NOMO-1 (cell line): ENCODE results near the gene SORBS1.
"Not testable (repeated sequence)": the region's sequence is repeated elsewhere in the genome, so short reads cannot be mapped to it uniquely, and the experiment has no call there.

ENCODE experiments used
- DNase-seq, 2 experiments: peaks; one replicate each; lab custom pipeline; 2025; ENCODE audit not compliant: unreplicated experiment in 2 of 2; lab: John Stamatoyannopoulos, UW

Gene SORBS1

GRCh38 chr10:95496246-95496911 is 64.8 kb downstream of the SORBS1 start:
- DNase-seq, result no peak

- DNase-seq, result no peak
Observed at GRCh38 chr10:95493862-95494261, 67.3 kb downstream of the SORBS1 start.

- DNase-seq, result peak in 1 of 2 experiments; percentile 32
Observed at GRCh38 chr10:95487994-95488393, 73.2 kb downstream of the SORBS1 start.

- DNase-seq, result no peak
Observed at GRCh38 chr10:95485056-95485844, 75.9 kb downstream of the SORBS1 start.

DNA sequence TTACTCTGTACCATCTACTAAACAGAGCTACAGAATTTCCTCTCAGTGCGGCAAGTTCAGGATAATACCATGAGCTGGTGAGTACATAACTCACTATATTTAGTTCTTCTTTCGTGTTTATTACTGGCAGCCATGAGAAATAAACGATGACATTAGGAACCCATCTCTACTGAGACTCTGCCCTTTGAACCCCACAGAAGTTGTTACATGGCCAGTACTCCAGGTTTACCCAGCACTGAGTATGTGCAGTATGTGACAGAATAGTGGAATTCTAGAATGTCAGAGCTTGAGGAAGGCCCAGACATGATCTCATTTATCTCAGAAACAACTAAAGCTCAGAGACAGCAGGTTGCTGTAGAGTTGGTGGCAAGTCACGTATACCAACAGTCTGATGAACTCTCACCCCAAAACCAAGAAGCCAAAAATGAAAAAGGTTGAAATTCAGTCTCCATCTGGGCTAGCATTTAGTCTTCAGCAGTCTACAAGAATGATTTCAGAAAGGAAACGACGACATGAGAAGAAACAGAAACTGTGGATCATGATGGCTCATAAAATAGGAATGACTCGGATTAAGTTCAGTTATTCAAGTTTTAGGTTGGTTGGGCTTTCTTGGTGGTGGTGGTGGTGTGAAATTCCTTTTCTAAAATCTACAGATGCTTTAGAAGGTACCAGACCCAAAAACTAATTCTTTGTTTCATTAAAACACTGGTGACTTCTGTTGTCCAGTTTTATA is 78.5 kb downstream of the SORBS1 start:
- no peak for DNase-seq

DNA sequence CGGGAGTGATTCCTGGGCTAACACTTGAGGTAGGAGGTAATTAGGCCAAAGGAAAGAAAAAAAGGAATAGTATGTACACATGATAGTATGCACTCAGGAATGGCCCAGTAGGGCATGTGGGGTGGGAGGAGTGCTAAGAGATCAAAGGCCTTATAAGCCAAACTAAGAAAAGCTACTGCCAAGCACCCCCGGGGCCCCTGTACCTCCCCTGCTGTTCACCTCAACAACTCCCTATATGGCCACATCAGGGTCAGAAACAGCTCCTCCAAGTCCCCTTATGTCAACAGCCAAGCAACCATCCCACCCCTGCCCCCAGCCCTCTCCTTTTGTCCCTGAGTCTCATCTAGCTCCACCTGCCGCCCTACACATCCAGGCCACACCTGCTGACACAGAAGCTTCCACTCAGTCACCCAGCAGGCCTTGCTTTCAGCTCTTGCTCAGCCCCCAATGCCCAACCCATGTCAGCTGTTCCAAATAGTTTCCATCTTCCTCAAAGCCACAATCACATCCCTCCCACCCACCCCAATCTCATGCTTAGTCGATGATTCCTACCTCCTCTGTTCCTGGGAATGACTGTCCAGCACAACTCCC is 80.2 kb downstream of the SORBS1 start:
- no peak for DNase-seq

DNA sequence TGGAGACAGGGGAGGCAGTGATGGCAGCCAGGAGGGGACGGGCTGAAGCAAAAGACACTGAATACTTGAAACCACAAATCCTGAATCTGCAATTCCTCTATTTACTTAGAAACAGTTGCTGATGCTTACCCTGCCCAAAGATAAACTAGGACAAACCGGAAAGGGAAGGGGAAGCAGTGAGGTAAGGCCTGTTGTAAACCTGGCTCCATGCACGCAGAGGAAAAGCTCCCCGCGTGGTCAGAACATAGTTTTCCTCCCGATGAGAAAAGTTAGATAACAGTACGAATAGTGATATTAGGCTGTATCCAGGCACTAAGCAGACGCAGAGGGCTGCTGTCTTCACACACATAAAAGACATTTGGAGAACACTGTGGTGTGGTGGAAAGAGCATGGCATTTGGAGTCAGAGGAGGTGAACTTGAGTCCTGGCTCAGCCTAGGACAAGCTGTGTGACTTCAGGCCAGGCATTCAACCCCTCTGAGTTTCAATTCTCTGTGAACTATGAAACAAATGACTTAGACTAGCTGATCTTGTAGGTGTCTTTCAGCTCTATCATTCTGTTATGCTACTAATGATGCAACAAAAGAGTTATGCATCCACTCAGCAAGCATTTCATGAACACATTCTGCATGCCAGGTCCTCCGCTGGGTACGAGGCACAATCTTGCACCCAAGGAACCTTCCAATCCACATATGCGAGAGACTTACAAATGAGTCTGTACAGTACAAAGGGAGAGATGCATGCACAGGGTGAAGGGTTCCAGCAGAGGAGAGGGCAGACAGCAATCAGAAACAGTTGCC is 80.9 kb downstream of the SORBS1 start:
- no peak for DNase-seq

- DNase-seq, result no peak
Observed at GRCh38 chr10:95478935-95479334, 82.2 kb downstream of the SORBS1 start.

DNA sequence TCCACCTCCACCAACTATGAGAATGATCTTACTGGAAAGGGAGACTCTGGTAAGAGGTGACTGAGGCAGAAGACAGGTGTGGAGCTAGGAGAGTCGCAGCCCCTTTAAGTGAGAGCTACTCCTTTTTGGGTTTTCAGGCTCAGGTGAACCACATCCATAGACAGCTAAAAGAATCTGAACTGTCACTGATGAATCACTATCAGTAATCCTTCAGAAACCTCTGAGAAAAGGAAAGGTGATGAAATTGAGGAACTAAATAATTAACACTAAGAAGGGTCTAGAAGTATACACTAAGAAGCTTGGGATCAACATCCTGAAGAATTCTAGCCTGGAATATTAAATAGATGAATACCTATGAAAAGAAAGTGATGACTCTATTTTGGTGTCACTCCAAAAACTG is 83.0 kb downstream of the SORBS1 start:
- no peak for DNase-seq

GRCh38 chr10:95477175-95477520 is 84.0 kb downstream of the SORBS1 start:
- no peak for DNase-seq

DNA sequence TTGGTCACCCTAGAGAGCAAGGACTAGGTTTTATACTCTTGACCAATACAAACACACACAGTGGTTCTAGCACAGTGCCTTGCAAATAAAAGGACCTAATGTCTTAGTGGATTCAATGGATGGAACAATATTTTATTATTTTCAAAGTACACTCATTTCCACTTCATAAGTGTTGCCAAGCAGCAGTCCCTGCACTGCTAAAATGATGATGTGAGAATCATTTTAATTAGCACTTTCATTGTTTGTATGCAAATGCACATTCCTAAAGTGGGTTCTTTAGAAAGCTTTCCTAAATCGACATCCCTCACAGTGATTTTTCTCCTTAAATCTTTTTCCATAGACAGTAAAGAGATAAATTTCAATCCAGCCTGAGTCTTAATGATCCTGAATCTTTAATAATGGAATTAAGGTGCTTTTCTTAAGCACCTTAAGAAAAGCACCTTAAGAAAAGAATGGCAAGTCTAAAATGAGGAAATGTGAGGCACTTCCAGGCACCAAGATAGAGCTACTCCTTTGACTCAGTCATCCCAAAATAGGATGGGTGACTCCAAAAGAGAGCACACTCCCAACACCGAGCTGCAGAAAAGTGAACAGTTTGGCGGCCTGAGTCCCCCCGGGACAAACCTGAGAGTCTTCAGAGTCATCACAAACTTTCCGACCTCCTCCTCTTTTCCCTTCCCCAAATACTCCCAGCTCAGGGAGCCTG is 84.5 kb downstream of the SORBS1 start:
- no peak for DNase-seq

DNA sequence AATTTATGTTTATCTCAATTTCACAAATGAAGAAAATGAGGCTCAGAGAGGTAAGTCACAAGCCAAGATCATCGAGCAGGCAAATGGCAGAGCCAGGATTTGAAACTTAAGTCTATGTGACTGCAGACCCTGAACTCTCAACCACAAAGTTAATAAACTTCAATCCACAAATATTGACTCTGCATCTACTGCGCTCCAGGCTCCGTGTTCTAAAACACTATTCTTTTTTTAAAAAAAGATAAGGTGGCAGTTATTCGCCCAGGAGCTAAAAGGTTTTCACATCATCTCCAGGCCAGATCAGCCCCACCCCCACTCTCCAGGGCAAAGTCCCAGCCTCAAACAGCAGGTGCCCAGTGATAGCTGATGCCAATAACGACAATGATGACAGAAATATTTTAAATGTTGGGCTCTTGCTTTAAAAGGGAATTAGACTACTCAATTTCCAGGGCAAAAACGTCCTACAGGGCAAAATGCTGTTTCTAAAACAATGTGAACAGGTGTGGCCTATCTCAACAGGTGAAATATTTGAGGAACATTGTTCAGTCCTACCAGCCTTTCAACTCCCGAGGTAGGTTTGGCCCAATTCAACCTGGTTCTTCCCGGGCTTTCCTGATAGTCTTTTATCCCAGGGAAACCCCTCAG is 85.2 kb downstream of the SORBS1 start:
- DNase-seq, result no peak

GRCh38 chr10:95475003-95475383 is 86.2 kb downstream of the SORBS1 start:
- DNase-seq, result no peak

DNA sequence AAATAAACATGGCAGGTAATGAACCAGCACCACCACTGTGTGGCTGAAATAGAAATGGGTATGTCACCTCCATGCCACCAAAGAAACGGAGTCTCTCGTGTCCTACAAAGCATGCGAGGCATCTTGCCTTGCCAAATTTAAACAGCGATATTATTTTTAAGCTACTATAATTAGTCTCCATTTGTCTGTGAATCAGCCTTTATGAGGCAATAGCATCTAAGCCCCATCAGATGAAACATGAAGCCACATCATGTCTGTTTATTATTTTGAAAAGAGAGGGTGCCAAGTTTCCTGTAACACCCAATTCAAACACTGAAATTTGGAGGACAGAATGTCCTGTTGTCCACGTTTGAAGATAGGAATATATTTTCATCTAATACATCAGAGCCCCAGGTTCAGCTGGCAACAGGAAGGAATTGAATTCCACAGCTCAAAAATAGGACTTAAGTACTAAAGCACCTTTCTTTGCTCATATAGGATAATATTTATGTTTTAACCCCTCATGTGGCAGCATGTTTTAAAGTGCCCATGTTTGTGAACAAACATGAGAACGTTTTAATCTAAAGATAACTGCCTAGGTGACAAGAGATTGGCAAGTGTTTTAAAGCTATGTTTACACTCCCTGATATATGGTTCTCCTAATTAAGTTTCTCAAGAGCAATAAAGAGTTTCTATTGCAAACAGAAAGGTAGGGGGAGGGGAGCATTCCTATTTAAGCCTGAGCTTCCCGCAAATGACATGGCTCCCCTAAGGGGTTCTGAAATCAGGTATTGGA is 86.8 kb downstream of the SORBS1 start:
- DNase-seq, result peak in 1 of 2 experiments; percentile 17

DNA sequence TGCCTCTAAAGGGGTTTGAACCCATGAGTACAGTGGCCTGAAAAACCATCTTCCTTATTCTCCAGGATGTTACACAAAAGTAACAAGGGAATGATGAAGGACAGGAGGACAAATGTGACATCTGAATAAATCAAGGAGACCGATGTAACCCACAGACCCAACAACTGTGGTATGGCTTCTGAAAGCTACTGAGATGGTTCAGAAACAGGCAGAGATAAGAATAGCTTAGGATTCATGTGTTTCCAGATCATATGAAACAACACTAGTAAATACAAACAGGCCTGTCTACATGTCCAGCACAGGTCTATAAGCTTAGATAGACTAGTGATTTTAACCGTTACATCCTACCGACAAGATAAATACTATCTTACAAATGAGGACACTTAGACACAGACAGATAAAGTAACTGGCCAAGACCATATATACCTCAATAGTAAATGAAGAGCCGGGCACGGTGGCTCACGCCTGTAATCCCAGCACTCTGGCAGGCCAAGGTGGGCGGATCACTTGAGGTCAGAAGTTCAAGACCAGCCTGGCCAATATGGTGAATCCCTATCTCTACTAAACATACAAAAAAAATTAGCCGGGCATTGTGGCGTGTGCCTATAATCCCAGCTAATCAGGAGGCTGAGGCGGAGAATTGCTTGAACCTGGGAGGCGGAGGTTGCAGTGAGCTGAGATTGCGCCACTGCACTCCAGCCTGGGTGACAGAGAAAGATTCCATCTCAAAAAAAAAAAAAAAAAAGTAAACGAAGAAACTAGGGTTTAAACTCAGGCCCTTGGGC is 88.7 kb downstream of the SORBS1 start:
- DNase-seq, result no peak

GRCh38 chr10:95469676-95470075 is 91.5 kb downstream of the SORBS1 start:
- DNase-seq, result no peak

DNA sequence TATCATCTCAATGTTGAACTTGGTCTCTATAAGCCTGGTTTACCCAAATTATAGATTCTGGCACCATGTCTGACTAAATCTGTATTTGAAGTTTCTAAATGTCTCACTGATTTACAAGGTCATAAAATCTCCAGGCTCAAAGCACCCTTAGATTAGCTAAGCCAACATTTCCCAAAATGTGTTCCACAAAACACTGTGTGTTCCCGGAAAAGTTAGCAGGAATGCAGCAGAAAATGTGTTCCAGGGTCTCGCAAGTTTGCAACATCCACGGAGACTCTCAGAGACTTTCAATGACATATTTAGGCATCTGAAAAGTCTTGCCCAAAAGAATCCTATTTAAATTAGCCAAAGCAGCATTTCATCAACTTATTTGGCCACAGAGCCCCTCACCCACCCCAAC is 91.9 kb downstream of the SORBS1 start:
- no peak for DNase-seq

DNA sequence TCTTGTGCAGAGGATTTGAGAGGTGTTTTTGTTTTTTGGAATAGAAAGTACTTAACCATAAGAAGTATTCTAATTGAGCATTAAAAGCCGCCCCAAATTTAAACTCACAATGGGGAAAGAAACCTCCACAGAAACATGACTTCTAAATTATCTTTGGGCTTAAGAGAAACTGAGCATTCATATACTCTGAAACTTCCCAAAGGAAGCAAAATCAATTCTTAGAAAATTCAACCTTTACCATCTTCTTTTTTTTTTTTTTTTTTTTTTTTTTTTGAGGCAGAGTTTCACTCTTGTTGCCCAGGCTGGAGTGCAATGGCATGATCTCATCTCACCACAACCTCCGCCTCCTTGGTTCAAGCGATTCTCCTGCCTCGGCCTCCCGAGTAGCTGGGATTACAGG is 93.5 kb downstream of the SORBS1 start:
- DNase-seq, result not testable (repeated sequence)
